GM18498 (cell line): ENCODE results near the gene ENO3.
"Not testable (repeated sequence)": the region's sequence is repeated elsewhere in the genome, so short reads cannot be mapped to it uniquely, and the experiment has no call there.

ENCODE experiments used
- ATAC-seq: cut with Tn5 transposase; IDR thresholded peaks from one replicate; pipeline ENCODE4 v1.9.1; 2021; ENCODE audit warnings: mild to moderate bottlenecking, moderate library complexity; ENCODE audit not compliant: unreplicated experiment

The ENO3 gene

GRCh38 chr17:4950746-4951204 lies at the start of gene ENO3:
ENO3 (plus strand) TSS chr17:4951119; CDS start chr17:4951830, 711 bp downstream.
- ATAC-seq, result no peak

- ATAC-seq, result no peak
These were observed 49.1 kb upstream of the ENO3 start for GRCh38 chr17:4901648-4902344.

- ATAC-seq, result no peak
These were observed 48.4 kb upstream of the ENO3 start for GRCh38 chr17:4902540-4902939.

GRCh38 chr17:4903051-4903818 lies 47.7 kb upstream of the ENO3 start, which contains the start of gene CHRNE:
CHRNE (minus strand) TSS chr17:4903098; CDS start chr17:4903063, 35 bp downstream.
- ATAC-seq, result no peak

- ATAC-seq, result not testable (repeated sequence)
These were observed 44.3 kb upstream of the ENO3 start for GRCh38 chr17:4906642-4907041.

- ATAC-seq, result no peak
These were observed 42.6 kb upstream of the ENO3 start for GRCh38 chr17:4908301-4908700.

GRCh38 chr17:4908711-4909496 lies 42.0 kb upstream of the ENO3 start:
- peak; percentile 62 for ATAC-seq

- ATAC-seq, result no peak
These were observed 36.9 kb upstream of the ENO3 start for GRCh38 chr17:4913994-4914393.

- not testable (repeated sequence) for ATAC-seq
These were observed 36.4 kb upstream of the ENO3 start for GRCh38 chr17:4914551-4914950.

- no peak for ATAC-seq
These were observed 31.3 kb upstream of the ENO3 start for GRCh38 chr17:4919511-4920047.

- ATAC-seq, result no peak
These were observed 30.4 kb upstream of the ENO3 start for GRCh38 chr17:4920351-4921048.

- no peak for ATAC-seq
These were observed 29.6 kb upstream of the ENO3 start for GRCh38 chr17:4921320-4921719.

GRCh38 chr17:4926577-4927335 lies 24.2 kb upstream of the ENO3 start:
- ATAC-seq, result not testable (repeated sequence)

- ATAC-seq, result no peak
These were observed 22.0 kb upstream of the ENO3 start for GRCh38 chr17:4928881-4929280.

GRCh38 chr17:4931963-4932362 lies 19.0 kb upstream of the ENO3 start, which contains the start of gene GP1BA:
GP1BA (plus strand) TSS chr17:4932277; CDS start chr17:4932605, 328 bp downstream.
- no peak for ATAC-seq

- no peak for ATAC-seq
These were observed 18.2 kb upstream of the ENO3 start for GRCh38 chr17:4932756-4933155.

GRCh38 chr17:4933646-4934045 lies 17.3 kb upstream of the ENO3 start:
- ATAC-seq, result no peak

- ATAC-seq, result no peak
These were observed 16.5 kb upstream of the ENO3 start for GRCh38 chr17:4934173-4934979.

- ATAC-seq, result no peak
These were observed 15.3 kb upstream of the ENO3 start for GRCh38 chr17:4935650-4936049.
